HG03439 (cell line): Measurements from ENCODE around the gene PRDX1.
"Not testable (repeated sequence)": the region's sequence is repeated elsewhere in the genome, so short reads cannot be mapped to it uniquely, and the experiment has no call there.

Experiments
- ATAC-seq: cut with Tn5 transposase; IDR thresholded peaks from one replicate; pipeline ENCODE4 v1.9.1; 2021; ENCODE audit warnings: mild to moderate bottlenecking, moderate library complexity; ENCODE audit not compliant: unreplicated experiment

Gene PRDX1

GRCh38 chr1:45507195-45507594, 14.5 kb downstream of the PRDX1 start:
- no peak for ATAC-seq

GRCh38 chr1:45503462-45504360, 18.0 kb downstream of the PRDX1 start:
- ATAC-seq: no peak

GRCh38 chr1:45501505-45501859, 20.2 kb downstream of the PRDX1 start:
- ATAC-seq: no peak

- no peak for ATAC-seq
Measured at GRCh38 chr1:45499415-45499769, 22.3 kb downstream of the PRDX1 start.

- no peak for ATAC-seq
Measured at GRCh38 chr1:45498279-45498678, 23.4 kb downstream of the PRDX1 start.

GRCh38 chr1:45493116-45493697, 28.5 kb downstream of the PRDX1 start:
- ATAC-seq: no peak

- no peak for ATAC-seq
Measured at GRCh38 chr1:45492691-45493090, 29.0 kb downstream of the PRDX1 start.

- ATAC-seq: no peak
Measured at GRCh38 chr1:45491487-45492260, 30.0 kb downstream of the PRDX1 start.

- peak; percentile 89 for ATAC-seq
Measured at GRCh38 chr1:45490626-45491486, 30.8 kb downstream of the PRDX1 start, which contains the start of gene TESK2. Gene TESK2 (minus strand): TSS chr1:45491163. CDS start chr1:45457785, 33,378 bp downstream.

- no peak for ATAC-seq
Measured at GRCh38 chr1:45490121-45490625, 31.5 kb downstream of the PRDX1 start.

GRCh38 chr1:45489379-45489778, 32.3 kb downstream of the PRDX1 start:
- ATAC-seq: not testable (repeated sequence)

- no peak for ATAC-seq
Measured at GRCh38 chr1:45488666-45489377, 32.9 kb downstream of the PRDX1 start.

GRCh38 chr1:45485949-45486348, 35.7 kb downstream of the PRDX1 start:
- no peak for ATAC-seq

- ATAC-seq: no peak
Measured at GRCh38 chr1:45479039-45479748, 42.5 kb downstream of the PRDX1 start.

- ATAC-seq: no peak
Measured at GRCh38 chr1:45478121-45478814, 43.4 kb downstream of the PRDX1 start.

GRCh38 chr1:45477646-45478045, 44.0 kb downstream of the PRDX1 start:
- ATAC-seq: no peak

GRCh38 chr1:45474194-45474593, 47.5 kb downstream of the PRDX1 start:
- ATAC-seq: not testable (repeated sequence)

GRCh38 chr1:45473302-45473701, 48.4 kb downstream of the PRDX1 start:
- no peak for ATAC-seq
